CD4-positive, alpha-beta T cell treated with Interleukin-17A for 4 hours (primary cell): ENCODE data around the gene SIL1.
"Not testable (repeated sequence)": the region's sequence is repeated elsewhere in the genome, so short reads cannot be mapped to it uniquely, and the experiment has no call there.

Source experiments
- DNase-seq: peaks from one replicate; pipeline ENCODE4 v3.0.0-alpha.2; 2020; ENCODE audit warnings: mixed read lengths

Gene SIL1

GRCh38 chr5:139197710-139198669, at the start of gene SIL1:
Gene SIL1, minus strand, starts transcription at chr5:139198368. Its CDS starts 70,525 bp downstream, at chr5:139127843.
- peak; percentile 100 for DNase-seq

- peak; percentile 45 for DNase-seq
Measured at GRCh38 chr5:139246394-139246793, 48.2 kb upstream of the SIL1 start.

GRCh38 chr5:139245637-139246339, 47.6 kb upstream of the SIL1 start:
- no peak for DNase-seq

GRCh38 chr5:139243425-139243970, 45.3 kb upstream of the SIL1 start:
- no peak for DNase-seq

- no peak for DNase-seq
Measured at GRCh38 chr5:139241139-139241538, 43.0 kb upstream of the SIL1 start.

GRCh38 chr5:139236479-139236878, 38.3 kb upstream of the SIL1 start:
- DNase-seq: no peak

GRCh38 chr5:139232147-139232724, 34.1 kb upstream of the SIL1 start:
- no peak for DNase-seq

- DNase-seq: no peak
Measured at GRCh38 chr5:139228201-139228803, 30.1 kb upstream of the SIL1 start.

GRCh38 chr5:139226131-139226530, 28.0 kb upstream of the SIL1 start:
- no peak for DNase-seq

GRCh38 chr5:139223481-139223880, 25.3 kb upstream of the SIL1 start:
- DNase-seq: no peak

- no peak for DNase-seq
Measured at GRCh38 chr5:139222346-139222745, 24.2 kb upstream of the SIL1 start.

GRCh38 chr5:139218038-139218437, 19.9 kb upstream of the SIL1 start:
- DNase-seq: not testable (repeated sequence)

GRCh38 chr5:139215107-139215975, 17.2 kb upstream of the SIL1 start:
- no peak for DNase-seq

GRCh38 chr5:139214646-139215045, 16.5 kb upstream of the SIL1 start:
- no peak for DNase-seq

GRCh38 chr5:139212906-139213305, 14.7 kb upstream of the SIL1 start:
- DNase-seq: no peak

GRCh38 chr5:139212486-139212885, 14.3 kb upstream of the SIL1 start:
- no peak for DNase-seq

- no peak for DNase-seq
Measured at GRCh38 chr5:139210585-139210984, 12.4 kb upstream of the SIL1 start.

- DNase-seq: no peak
Measured at GRCh38 chr5:139207297-139208000, 9.3 kb upstream of the SIL1 start.

GRCh38 chr5:139205586-139205985, 7.4 kb upstream of the SIL1 start:
- no peak for DNase-seq

- no peak for DNase-seq
Measured at GRCh38 chr5:139205124-139205523, 7.0 kb upstream of the SIL1 start.

- no peak for DNase-seq
Measured at GRCh38 chr5:139204196-139204595, 6.0 kb upstream of the SIL1 start.
